ENCODE results near the gene ZNF462.

GRCh38 chr9:106928350-106928749, 65.4 kb downstream of the ZNF462 start:
- TF ChIP-seq CTCF (conservative IDR thresholded peaks at IDR 0.05; ENCODE audit: low read length) = no peak
- no peak for TF ChIP-seq EZH2phosphoT487 (IDR thresholded peaks at IDR 0.05; ENCODE audit: borderline replicate concordance)

All from Loucy (cell line).